Ovary (tissue), 9 donors: ENCODE measurements around the gene SEBOX. TPM values are rescaled to one million over a fixed set of nuclear protein-coding genes. Genes with fewer than 3 reads are reported as not detected.

Experiments used
- DNase-seq, 5 donors: peaks; one replicate each; pipeline ENCODE4 v3.0.0-alpha.2; 2019 to 2020
- H3K27ac ChIP-seq, 2 donors: fragments of 200-600 bp; one replicate each; pipeline versions ENCODE4 v1.5.1 to v1.8.0; 2019 to 2022
- H3K27me3 ChIP-seq: fragments of 200-600 bp; one replicate; pipeline ENCODE4 v1.8.0; 2022
- H3K36me3 ChIP-seq: fragments of 200-600 bp; sonication (generic); one replicate; pipeline ENCODE4 v1.5.1; 2019
- H3K4me1 ChIP-seq: one replicate; pipeline ENCODE4 v1.8.1; 2013; ENCODE audit warnings: mild to moderate bottlenecking, moderate library complexity; ENCODE audit not compliant: insufficient read depth
- H3K4me3 ChIP-seq: fragments of 200-600 bp; sonication (generic); one replicate; pipeline ENCODE4 v1.5.1; 2017
- H3K9me3 ChIP-seq, 2 donors: fragments of 200-600 bp in 1 of 2; sonication (generic) in 1 of 2; one replicate each; pipeline versions ENCODE4 v1.5.1 to v1.8.1; 2013 to 2019; ENCODE audit warnings: mild to moderate bottlenecking in 1 of 2, moderate library complexity in 1 of 2
- EP300 ChIP-seq: sonication (generic); formaldehyde crosslinking; IDR thresholded peaks from one replicate; pipeline ENCODE4 v1.6.1; 2017; ENCODE audit warnings: antibody characterized with exemption
- POLR2A ChIP-seq: fragments of 450-650 bp; IDR thresholded peaks from one replicate; pipeline ENCODE4 v1.6.1; 2017; ENCODE audit warnings: antibody characterized with exemption, mild to moderate bottlenecking, moderate library complexity
- WGBS, 3 donors: extraction: QIAGEN DNeasy Blood & Tissue Kit in 1 of 3; methylation state at CpG; one replicate each; pipeline versions ENCODE4 v1.1.5 to v1.1.7; 2013 to 2017; 5-methylcytosine and 5-hydroxymethylcytosine counted together
- intact Hi-C, 4 donors: fragments of 100-400 bp; cut with DNase I; formaldehyde crosslinking; loops; one replicate each; pipeline versions ENCODE4 v1.11.0 to v1.15.1; 2022 to 2023
- polyA plus RNA-seq, 2 donors: library from polyadenylated mRNA; stranded (reverse); fragments of 200-250 nt in 1 of 2; fragments of 350-450 nt in 1 of 2; fragmentation: Illumina TruSeq in 1 of 2; extraction: RNeasy Lipid Tissue Mini Kit (QIAGEN cat#74804) in 1 of 2; gene quantifications; one replicate each; pipeline ENCODE4 v1.2.3, GENCODE V29; 2013 to 2014
- total RNA-seq, 7 donors: library from RNA; depleted of rRNA in 2 of 7; stranded (reverse); fragments of >200 nt in 2 of 7; fragmentation: NEBNext Ultra II Directional in 3 of 7; extraction: Animal tissue kit (Norgen Biotek cat#: 25700) in 3 of 7; gene quantifications; one replicate each; pipeline versions ENCODE4 v1.1.0 to v1.2.4, GENCODE V29; 2016 to 2023
- TF ChIP-seq, protein P1 (sequence below), 3 donors: fragments of 450-650 bp in 2 of 3; fragments of 200-600 bp in 1 of 3; IDR thresholded peaks; one replicate each; pipeline versions ENCODE4 v1.5.1 to v1.8.0; 2016 to 2022; ENCODE audit warnings: antibody characterized with exemption in 3 of 3, mild to moderate bottlenecking in 1 of 3
- donor health status: DM: no; HTN: no; CAD: no; lungs with moderate emphysema.
- donor health status: DM: no; HTN: no; CAD: no.
- donor health status: Bipolar disorder and iron deficiency.
- donor health status: DM: yes; HTN: yes; CAD: no.
- donor health status: DM: no; HTN: no; CAD: no.
- donor health status: DM: yes; HTN: yes; CAD: no.

The SEBOX gene
- total and polyA plus RNA-seq, 9 donors, result not detected

GRCh38 chr17:28369684-28370034, 4.7 kb upstream of the SEBOX start:
- H3K36me3 ChIP-seq, result no peaks in the 10 kb centered on the region
- H3K4me1 ChIP-seq, result peaks cover 7% of the 10 kb centered on the region
- no peak for DNase-seq
- no peak overlapping the region for H3K4me3 ChIP-seq
- intact Hi-C loops, result no loop called here
- 58 to 69% (median 59%) methylated on average over 9 to 10 of the region's 10 CpGs for WGBS, 3 donors
- no peak overlapping the region for H3K27ac ChIP-seq
- no peaks in the 10 kb centered on the region for H3K27me3 ChIP-seq
- H3K9me3 ChIP-seq, result no peaks in the 10 kb centered on the region
- TF ChIP-seq, protein P1, sequence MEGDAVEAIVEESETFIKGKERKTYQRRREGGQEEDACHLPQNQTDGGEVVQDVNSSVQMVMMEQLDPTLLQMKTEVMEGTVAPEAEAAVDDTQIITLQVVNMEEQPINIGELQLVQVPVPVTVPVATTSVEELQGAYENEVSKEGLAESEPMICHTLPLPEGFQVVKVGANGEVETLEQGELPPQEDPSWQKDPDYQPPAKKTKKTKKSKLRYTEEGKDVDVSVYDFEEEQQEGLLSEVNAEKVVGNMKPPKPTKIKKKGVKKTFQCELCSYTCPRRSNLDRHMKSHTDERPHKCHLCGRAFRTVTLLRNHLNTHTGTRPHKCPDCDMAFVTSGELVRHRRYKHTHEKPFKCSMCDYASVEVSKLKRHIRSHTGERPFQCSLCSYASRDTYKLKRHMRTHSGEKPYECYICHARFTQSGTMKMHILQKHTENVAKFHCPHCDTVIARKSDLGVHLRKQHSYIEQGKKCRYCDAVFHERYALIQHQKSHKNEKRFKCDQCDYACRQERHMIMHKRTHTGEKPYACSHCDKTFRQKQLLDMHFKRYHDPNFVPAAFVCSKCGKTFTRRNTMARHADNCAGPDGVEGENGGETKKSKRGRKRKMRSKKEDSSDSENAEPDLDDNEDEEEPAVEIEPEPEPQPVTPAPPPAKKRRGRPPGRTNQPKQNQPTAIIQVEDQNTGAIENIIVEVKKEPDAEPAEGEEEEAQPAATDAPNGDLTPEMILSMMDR (IDR thresholded peaks at IDR 0.05), result no peak
- no peak for TF ChIP-seq POLR2A

DNA sequence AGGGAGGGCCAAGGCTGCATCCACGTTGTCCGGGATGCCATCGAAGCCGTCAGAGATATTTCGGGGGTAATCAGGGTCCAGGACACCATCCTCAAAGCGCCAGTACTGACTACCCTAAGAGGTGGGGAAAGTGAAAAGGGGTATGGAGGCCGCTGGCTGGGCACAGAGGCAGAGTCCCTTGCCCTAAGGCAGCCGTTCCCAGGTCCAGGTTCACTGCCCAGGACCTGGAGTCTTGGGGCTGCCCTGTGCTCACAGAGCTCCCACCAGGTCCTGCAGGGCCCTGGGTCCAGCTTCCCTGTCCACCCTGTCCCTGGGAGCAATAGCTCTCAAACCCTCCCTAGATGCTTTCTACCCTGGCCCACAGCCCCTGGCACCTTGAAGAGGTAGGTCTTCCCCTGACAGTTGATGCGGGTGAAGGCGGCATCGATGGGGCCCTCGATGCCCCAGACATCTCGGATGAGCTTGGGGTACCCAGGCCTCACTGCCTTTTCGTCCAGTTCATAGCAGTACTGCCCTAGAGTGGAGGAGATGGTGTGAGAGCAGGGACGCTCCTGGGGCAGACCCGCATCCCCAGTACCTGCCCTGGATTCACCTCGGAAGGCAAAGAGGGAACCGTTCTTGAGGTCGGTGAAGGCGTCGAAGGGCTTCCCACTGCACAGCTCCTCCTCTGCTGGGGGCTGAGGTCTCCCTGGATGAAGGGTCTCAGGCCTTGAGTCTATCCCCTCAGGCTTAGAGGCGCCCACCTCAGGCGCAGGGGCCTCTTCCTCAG, 4.1 kb upstream of the SEBOX start:
- intact Hi-C loops, result no loop called here
- TF ChIP-seq, protein P1 (IDR thresholded peaks at IDR 0.05), result no peak
- TF ChIP-seq POLR2A (no peak), EP300 (no peak)
- Histone ChIP-seq H3K27me3 (no peaks in the 10 kb centered on the region), H3K9me3 (no peaks in the 10 kb centered on the region), H3K36me3 (no peaks in the 10 kb centered on the region), H3K4me1 (peaks cover 7% of the 10 kb centered on the region), H3K27ac (no peak overlapping the region), H3K4me3 (no peak overlapping the region)
- no peak for DNase-seq
- 87 to 93% (median 93%) methylated on average over 23 of the region's 23 CpGs for WGBS, 3 donors

DNA sequence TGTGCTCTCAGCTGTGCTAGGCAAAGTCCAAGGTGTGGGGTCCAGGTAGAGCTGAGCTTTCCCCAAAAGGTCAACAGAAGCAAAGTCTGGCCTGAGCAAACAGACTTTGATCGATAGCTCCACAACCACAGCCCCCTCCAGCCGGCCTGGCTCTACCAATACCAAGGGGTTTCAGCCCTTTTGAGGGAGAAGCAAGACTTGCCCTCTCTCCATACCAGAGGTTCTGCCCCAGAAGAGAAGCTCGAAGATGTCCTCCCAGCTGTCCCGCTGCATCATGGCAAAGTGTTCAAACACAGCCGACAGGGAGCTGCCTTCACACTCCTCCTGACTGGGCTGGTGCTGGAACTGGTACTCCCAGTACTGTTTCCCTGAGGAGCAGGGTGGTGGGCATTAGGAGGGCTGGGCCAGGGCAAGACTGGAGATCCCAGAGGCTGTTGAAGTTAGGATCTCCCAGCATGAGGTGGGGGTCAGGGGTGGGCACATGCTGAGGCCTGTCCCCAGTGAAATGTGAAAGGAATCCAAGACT, 3.4 kb upstream of the SEBOX start:
- H3K36me3 ChIP-seq, result no peaks in the 10 kb centered on the region
- no peak for TF ChIP-seq EP300
- no peak for TF ChIP-seq POLR2A
- TF ChIP-seq, protein P1 (IDR thresholded peaks at IDR 0.05), result no peak
- H3K9me3 ChIP-seq, result no peaks in the 10 kb centered on the region
- 81 to 89% (median 83%) methylated on average over 5 of the region's 5 CpGs for WGBS, 3 donors
- no peak overlapping the region for H3K4me3 ChIP-seq
- no peak overlapping the region for H3K27ac ChIP-seq
- DNase-seq, result no peak
- peaks cover 7% of the 10 kb centered on the region for H3K4me1 ChIP-seq
- intact Hi-C loops, result no loop called here
- H3K27me3 ChIP-seq, result no peaks in the 10 kb centered on the region

DNA sequence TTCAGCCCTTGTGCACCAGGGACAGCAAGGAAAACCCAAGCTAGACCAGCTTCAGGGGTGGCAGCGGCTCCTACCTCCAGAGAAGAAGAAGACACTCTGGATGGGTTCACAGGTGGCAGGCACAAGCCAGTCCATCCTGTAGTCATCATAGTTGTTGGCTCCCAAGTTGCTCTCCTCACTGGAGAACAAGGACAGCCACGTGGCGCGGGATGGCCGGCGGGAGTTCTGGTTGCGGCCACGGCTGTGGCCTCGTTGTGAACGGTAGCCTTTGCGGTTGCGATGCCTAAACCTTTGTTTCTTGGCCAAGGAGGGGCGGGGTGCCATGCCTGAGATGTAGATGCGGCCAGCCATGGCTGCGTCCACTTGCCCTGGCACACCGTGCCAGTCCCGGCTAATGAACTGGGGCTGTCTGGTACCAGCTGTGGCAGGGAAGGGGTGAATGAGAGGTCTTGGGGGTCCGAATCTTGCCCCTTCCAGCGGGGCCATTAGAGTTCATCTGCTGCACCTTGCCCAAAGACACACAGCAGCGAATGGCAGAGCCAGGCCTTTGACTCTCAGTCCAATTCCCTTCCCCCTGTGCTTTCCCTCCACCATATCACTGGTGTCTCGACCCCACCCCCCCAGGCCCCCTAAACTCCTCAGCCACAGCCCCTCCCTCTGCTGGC, 2.8 kb upstream of the SEBOX start:
- no peaks in the 10 kb centered on the region for H3K36me3 ChIP-seq
- no peaks in the 10 kb centered on the region for H3K9me3 ChIP-seq
- no peak overlapping the region for H3K27ac ChIP-seq
- WGBS, 3 donors, result 88 to 91% (median 89%) methylated on average over 21 of the region's 21 CpGs
- intact Hi-C loops, result no loop called here
- TF ChIP-seq, protein P1 (IDR thresholded peaks at IDR 0.05), result no peak
- no peak for DNase-seq
- H3K4me3 ChIP-seq, result no peak overlapping the region
- no peaks in the 10 kb centered on the region for H3K27me3 ChIP-seq
- H3K4me1 ChIP-seq, result peaks cover 4% of the 10 kb centered on the region
